ENCODE results near the gene MSLN.

DNA sequence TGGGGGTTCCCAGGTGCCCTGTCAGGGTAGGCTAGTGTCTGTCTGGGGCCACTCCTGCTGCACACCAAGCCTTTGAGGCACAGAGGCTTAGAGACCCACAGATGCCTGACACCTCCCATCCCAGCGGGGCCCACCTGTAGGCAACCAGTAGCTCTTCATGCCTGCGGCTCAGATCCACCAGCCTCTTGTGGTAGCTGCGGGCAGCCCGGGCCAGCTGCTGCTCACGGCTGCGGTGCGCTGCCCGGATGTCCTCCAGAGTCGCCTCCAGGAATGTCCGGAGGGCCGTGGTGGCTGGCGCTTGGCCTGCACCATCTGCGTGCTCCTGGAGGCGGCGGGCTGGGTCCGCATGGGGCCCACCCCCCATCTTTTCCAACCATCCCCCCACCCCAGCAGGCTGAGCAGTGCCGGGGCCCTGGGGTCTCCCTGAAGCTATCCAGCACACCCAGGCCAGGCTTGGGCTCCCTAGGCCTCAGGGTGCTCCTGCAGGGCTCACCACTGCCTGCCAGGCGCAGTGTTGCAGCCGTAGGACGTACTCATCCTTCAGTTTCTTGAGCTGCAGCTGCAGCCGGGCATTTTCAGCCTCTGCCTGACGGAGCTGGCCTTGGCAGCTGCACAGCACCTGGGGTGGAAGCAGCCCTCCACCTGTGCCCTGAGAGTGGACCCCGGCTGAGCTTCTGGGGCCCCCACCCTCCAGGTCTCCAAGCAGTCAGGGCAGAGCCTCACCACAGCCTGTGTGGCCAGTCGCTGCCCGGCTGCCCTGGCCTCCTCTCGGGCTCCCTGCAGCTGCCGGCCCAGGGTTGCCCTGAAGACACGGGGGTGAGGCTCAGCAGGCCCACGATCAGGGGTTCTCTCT lies 36.1 kb upstream of the MSLN start:
- no peak for TF ChIP-seq CTCF (optimal IDR thresholded peaks at IDR 0.05 in 1 of 3, IDR thresholded peaks at IDR 0.05 in 1 of 3, conservative IDR thresholded peaks at IDR 0.05 in 1 of 3; ENCODE audit: extremely low read depth in 1 of 3, insufficient read depth in 2 of 3, low read length in 3 of 3)
- TF ChIP-seq EZH2 (IDR thresholded peaks at IDR 0.05; ENCODE audit: low read length) = no peak
